ENCODE measurements around the gene RNF138. TPM values are rescaled to one million over a fixed set of nuclear protein-coding genes. Genes with fewer than 3 reads are reported as not detected.
"Not testable (repeated sequence)": the region's sequence is repeated elsewhere in the genome, so short reads cannot be mapped to it uniquely, and the experiment has no call there.

RNF138 gene
- total RNA-seq, 1 donor from 2014 or later = 28.0 TPM

DNA sequence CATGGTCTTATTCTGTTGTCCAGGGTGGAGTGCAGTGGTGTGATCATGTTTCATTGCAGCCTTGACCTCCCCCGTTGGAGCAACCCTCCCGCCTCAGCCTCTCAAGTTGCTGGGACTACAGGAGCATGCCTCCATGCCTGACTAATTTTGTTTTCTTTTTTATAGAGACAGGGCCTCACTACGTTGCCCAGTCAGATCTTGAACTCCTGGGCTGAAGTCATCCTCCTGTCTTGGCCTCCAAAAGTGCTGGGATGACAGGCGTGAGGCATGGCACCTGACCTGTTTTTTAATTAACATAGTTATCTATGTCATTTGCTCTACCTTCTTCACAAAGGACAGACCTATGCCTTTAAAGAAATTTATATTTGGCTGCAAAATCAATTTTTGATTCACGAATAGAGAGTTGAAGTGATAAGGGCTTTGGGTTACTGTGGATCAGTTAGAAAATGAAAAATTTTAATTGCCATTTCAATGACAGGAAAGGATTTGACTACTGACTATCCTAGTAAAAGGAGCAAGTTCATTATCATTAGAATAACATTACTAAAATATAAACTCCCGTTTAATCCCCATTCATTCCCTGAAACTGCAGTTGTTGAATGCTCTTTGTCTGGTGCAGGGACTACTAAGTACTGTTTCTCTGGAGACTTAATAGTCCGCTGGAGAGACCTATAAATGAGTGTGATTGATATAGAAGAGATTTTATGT lies 3.7 kb downstream of the RNF138 start:
- no peak for DNase-seq (ENCODE audit: low read depth in 2 of 2)

- DNase-seq (ENCODE audit: low read depth in 2 of 2) = no peak
Measured at GRCh38 chr18:32095900-32096229, 4.2 kb downstream of the RNF138 start.

GRCh38 chr18:32096946-32097345 lies 5.3 kb downstream of the RNF138 start:
- no peak for DNase-seq (ENCODE audit: low read depth in 2 of 2)

DNA sequence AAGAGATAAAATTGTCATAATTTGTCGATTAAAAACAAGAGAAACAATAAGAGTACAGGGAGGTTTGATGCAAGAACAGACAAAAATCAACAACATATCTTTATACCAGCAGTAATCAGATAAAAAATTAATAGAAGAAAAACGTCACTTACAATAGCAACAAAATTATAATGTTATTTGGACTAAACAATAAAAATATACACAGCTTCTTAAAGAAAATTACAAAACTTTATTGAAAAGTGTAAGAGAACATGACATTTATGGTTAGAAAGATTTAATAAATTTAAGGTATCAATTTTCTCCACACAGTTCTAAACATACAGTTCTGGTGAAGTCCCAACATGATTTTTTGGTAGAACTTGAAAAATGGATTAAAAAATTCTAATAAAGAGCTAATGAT lies 12.8 kb downstream of the RNF138 start:
- DNase-seq (ENCODE audit: low read depth in 2 of 2) = no peak

DNA sequence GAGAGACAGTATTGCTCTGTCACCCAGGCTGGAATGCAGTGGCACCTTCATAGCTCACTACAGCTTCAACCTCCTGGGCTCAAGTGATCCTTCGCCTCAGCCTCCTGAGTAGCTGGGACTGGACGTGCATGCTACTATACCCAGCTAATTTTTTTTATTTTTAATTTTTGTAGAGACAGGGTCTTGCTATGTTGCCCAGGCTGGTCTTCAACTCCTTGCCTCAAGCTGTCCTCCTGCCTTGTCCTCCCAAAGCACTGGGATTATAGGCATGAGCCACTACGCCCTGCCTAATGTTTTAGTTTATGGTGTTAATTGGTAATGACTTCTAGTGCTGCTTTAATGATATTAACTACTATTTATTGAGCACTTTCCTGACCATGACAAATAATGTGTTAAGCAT lies 18.3 kb downstream of the RNF138 start:
- DNase-seq (ENCODE audit: low read depth in 2 of 2) = no peak

DNA sequence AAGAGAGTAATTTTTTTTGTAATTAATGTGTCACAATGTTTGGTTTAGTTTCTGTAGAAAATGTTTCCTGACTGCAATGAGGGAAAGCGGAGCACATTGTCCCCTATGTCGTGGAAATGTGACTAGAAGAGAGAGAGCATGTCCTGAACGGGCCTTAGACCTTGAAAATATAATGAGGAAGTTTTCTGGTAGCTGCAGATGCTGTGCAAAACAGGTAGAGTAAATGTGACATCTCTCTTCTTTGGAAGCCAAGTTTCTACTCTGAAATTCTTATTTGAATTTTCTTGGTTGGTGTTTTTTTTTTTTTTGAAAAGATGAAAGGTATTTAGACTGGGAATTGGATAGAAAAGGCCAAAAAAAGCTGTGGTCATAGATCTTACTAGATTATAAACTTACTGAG lies 20.0 kb downstream of the RNF138 start:
- DNase-seq (ENCODE audit: low read depth in 2 of 2) = no peak

GRCh38 chr18:32112826-32113225 lies 21.2 kb downstream of the RNF138 start:
- DNase-seq (ENCODE audit: low read depth in 2 of 2) = no peak

- no peak for DNase-seq (ENCODE audit: low read depth in 2 of 2)
Measured at GRCh38 chr18:32114293-32114942, 22.7 kb downstream of the RNF138 start.

GRCh38 chr18:32122039-32122438 lies 30.4 kb downstream of the RNF138 start:
- DNase-seq (ENCODE audit: low read depth in 2 of 2) = no peak

DNA sequence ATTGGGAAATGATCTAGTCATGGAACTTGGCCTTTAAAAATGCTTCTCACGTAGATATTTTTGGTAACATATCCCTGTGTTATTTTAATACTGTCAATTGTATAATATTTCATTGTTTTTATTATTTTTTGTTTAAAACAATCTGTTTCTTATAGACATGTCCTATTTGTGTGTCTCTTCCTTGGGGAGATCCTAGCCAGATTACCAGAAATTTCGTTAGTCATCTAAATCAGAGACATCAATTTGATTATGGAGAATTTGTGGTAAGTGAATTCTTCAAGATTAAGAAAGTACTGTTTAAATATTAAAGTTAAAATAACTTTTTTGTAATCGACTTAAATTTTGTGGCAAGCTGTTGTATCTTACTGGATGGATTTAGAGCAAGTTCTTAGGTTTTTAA lies 34.9 kb downstream of the RNF138 start:
- DNase-seq (ENCODE audit: low read depth in 2 of 2) = no peak

DNA sequence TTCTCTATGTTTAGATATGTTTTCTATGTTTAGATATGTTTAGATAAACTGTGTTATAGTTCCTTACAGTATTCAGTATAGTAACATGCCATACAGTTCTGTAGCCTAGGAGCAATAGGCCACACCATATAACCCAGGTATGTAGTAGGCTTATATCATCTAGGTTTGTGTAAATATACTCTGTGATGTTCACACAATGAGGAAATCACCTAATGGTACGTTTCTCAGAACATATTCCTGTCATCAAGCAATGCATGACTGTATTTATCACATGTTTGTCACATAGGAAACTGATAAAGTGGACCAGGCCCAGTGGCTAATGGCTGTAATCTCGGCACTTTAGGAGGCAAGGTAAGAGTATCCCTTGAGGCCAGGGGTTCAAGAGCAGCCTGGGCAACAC lies 44.0 kb downstream of the RNF138 start:
- no peak for DNase-seq (ENCODE audit: low read depth in 2 of 2)

DNA sequence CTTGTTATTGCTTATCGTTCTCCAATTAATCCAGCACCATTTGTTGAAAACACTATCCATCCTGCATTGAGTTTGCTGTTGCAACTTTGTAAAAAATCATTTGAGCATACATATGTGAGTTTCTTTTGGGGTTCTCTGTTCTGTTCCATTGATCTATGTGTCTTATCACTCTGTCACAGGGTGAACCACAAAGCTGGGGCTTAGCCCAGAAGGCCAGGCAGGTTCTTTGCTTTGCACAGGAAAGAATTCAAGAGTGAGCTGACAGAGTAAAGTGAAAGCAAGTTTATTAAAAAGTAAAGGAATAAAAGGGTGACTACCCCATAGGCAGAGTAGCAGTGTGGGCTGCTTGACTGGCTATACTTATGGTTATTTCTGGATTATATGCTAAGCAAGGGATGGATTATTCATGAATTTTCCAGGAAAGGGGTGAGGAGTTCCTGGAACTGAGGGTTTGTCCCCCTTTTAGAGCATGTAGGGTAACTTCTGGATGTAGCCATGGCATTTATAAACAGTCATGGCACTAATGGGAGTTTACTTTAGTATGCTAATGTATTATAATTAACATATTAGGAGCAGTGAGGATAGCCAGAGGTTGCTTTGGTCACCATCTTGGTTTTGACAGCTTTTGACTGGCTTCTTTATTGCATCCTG lies 46.8 kb downstream of the RNF138 start:
- DNase-seq (ENCODE audit: low read depth in 2 of 2) = no peak

GRCh38 chr18:32139835-32140283 lies 48.2 kb downstream of the RNF138 start:
- no peak for DNase-seq (ENCODE audit: low read depth in 2 of 2)

GRCh38 chr18:32148185-32148870 lies 56.7 kb downstream of the RNF138 start:
- no peak for DNase-seq (ENCODE audit: low read depth in 2 of 2)

DNA sequence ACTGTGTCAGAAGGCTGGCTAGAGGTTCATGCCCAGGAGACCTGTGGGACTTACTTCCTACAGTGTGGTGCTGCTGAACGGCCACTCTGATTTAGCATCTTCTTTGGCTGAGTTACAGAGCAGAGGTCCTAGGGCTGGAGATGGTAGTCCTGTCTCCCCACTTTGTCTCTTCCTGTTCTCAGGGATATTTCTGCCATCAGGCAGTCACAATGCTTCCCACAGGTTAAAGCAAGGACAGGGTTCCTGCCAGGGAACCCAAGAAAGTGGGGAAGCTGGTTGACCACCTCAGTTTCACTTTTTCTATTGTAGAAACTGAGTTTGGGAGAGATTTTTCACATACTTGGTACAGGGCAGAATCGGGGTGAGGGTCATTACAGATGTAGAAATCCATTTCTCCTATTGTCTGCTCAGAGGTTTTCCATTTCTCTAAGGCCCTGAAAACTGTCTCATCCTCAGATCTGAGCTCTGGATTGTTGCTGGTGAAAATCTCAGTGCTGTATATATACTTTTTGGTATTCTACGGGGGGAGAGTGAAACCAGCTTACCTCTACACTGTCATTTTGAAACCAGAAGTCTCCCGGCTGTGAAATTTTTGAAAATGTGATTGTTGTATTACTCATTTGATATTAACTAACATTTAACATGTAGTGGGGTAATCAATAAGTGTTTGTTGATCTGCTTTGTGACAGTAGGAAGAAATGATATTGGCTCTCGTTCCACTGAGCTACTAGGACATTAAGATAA lies 61.2 kb downstream of the RNF138 start:
- DNase-seq (ENCODE audit: low read depth in 2 of 2) = no peak

- no peak for DNase-seq (ENCODE audit: low read depth in 2 of 2)
Measured at GRCh38 chr18:32156855-32157254, 65.2 kb downstream of the RNF138 start.

GRCh38 chr18:32157580-32157979 lies 65.9 kb downstream of the RNF138 start:
- DNase-seq (ENCODE audit: low read depth in 2 of 2) = no peak

GRCh38 chr18:32158108-32158624 lies 66.5 kb downstream of the RNF138 start:
- peak; percentile 85 to 89 for DNase-seq (ENCODE audit: low read depth in 2 of 2)

DNA sequence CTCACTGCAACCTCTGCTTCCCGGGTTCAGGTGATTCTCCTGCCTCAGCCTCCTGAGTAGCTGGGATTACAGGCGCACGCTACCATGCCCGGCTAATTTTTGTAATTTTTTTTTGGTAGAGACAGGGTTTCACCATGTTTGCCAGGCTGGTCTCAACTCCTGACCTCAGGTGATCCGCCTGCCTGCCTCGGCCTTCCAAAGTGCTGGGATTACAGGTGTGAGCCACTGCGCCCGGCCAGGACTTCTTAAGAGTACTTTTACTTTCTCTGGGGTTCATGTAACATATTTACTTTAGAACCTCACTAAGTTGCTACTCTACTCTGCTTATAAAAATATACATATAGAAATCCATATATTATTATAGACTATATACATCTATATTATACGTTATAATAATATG lies 67.0 kb downstream of the RNF138 start:
- not testable (repeated sequence) for DNase-seq (ENCODE audit: low read depth in 2 of 2)

DNA sequence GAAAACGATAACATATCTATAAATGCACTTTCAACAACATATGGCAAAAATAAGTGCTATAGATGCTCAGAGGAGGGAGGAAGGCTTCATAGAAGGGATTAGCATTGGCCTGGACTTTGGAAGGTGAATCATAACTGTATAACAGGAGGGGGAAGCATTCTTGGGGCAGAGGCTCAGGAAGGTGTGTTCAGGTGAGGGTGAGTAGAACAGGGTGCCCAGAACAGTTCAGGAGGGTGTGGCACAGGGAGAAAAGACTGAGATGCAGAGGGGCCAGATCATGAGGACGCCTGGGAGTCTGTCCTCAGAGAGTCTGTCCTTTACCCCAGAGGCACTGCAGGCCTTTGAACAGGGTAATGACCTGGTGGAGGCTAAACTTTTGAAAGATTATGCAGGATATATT lies 68.9 kb downstream of the RNF138 start:
- no peak for DNase-seq (ENCODE audit: low read depth in 2 of 2)

DNA sequence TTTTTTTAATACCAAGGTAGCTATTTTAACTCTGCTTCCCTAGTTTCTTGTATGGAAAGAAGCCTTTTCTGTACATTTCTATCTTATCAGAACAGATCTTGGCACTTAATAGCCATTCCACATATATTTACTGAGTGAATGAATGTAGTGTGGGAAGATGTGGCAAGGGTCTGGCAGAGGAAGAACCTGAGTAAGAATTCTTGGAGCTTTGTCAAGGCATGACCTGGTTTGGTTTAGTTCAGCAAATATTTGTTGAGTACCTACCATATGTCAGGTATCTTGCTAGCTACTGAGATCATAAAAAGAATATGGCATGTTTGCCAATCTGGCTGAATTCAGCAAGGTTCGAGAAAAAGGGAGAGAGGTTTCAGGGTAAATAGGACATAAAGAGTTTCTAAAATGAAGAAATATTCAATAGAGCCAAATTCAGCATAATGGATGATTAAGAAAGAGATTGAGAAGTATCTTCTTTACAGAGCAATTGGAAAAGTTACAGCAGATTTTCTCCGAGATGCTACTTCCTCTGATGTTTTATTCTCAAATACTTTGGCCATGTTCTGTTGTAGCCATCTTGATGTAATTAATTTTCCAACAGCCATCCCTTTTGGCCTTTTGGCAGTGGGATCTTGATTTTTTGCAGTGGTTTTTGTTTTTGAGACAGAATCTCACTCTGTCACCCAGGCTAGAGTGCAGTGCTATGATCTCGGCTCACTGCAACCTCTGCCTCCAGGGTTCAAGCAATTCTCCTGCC lies 76.5 kb downstream of the RNF138 start:
- DNase-seq (ENCODE audit: low read depth in 2 of 2) = no peak

Measured in lung microvascular endothelial cell (primary cell).